Stimulated activated CD4-positive, alpha-beta T cell treated with anti-CD3 and anti-CD28 coated beads, Interleukin-15, amount 100 ng/mL, for 1 hour (primary cell): ENCODE measurements around the gene SLC12A2.

Experiments used
- DNase-seq, 2 donors: peaks; one replicate each; pipeline ENCODE4 v3.0.0-alpha.2; 2020; ENCODE audit warnings: low read depth in 1 of 2, low spot score in 1 of 2

SLC12A2 gene

DNA sequence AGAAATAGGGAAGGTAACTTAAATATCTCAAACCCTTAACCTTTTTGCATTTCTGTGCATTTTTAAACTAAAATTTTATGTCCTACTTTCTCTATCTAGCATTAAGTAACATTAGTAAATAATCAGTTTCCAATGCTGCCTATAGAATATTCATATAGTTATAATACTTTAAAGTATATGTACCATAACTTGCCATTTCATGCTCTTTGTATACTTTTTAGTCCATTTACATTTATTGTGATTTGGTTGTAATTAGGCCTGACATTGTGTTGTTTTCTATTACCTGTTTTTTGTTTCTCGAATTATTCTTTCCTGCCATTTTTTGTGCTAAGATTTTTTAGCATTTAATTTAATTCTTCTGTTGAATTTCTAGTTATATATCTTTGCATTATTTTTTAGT lies 13.7 kb downstream of the SLC12A2 start:
- DNase-seq = no peak

DNA sequence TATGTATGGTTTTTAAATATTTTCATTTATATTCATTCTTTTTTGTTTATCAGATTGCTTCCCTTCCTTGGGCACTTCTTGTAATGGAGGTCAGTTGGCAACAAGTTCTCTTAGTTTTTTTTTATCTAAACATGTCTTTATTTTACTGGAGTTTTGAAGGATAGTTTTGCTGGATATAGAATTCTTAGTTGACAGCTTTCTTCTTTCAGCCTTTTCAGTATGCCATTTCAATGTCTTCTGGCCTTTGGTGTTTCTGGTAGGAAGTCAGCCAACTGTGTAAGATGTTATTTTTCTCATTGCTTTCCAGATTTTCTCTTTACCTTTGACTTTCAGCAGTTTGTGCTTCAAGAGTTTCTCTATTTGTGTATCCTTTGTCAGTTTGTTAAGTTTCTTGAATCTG lies 14.2 kb downstream of the SLC12A2 start:
- DNase-seq = no peak

DNA sequence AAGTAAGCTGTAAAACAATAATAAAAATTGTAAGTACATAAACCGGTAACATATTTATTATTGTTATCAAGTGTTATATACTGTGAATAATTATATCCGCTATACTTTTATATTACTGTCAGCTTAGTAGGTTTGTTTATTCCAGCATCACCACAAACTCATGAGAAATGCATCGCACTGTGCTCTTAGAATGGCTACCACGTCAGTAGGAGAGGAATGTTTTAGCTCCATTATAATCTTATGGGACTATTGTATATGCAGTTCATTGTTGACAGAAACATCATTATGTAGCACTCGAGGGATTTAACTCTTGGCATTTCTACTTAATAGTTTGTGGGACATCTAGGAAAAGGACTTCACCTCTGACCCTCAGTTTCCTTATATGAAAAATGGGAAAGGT lies 16.4 kb downstream of the SLC12A2 start:
- no peak for DNase-seq

DNA sequence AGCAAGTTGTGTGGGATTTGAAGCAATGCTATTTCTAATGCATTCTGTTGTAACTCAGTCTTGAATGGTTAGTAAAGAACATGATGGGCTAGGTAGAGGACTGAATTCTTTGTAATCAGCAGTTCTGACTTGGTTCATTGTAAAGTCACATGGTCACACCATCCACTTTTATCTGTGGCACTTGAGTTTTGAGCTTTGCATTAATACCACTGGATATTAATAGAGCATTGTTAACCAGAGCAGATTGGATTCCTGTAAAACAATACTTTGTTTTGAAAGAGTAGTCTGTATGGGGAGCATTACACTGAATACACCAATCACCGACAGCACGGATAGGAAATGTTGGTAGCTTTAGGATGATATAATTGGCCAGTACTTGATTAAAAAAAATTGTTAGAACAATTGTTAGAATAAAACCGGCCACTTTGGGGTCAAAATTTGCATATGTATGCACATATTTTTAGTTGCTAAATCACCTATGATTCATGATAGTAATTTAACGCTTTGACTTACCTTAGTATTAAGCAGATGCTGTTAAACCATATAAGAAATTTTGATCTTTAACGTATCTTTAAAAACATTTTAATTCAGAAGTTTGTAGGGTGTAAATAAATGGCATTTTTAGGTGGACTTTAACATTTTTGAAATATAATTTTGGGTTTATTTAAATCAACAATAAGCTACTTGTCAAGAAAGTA lies 17.4 kb downstream of the SLC12A2 start:
- DNase-seq = no peak

DNA sequence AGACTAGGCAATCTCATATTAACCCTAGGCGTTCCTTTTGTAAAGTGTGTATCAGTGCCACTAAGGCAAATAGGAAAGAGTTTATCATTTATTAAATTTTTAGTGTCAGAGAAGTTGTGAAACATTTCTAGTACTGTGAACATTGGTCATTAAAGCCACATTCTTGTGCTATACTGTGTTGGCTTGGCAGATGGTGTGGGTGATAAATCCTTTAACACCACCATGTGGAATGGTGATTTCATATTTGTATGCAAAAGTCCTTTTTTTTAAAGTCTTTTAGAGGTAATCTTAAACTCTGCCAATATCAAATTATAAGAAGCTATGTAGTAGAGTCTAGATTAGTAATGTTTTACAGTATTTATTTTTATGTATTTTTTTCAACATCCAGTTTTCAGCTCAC lies 18.1 kb downstream of the SLC12A2 start:
- no peak for DNase-seq

DNA sequence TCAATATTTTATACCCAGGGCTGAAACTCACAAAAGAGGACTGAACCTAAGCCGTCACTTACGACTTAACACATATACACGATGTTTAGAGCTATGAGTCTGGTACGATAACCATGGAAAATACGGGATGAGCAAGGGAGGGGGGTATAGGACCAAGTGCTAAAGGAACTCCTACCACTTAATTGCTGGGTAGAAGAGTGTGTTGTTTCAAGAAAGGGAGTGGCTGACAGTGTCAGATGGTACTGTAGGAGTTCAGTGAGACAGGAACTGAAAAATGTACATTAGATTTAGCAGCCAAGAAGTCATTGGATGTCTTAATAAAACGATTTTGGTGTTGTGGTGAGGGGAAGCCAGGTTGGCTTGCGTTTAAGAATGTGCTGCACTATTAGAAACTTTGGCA lies 21.6 kb downstream of the SLC12A2 start:
- DNase-seq = no peak

DNA sequence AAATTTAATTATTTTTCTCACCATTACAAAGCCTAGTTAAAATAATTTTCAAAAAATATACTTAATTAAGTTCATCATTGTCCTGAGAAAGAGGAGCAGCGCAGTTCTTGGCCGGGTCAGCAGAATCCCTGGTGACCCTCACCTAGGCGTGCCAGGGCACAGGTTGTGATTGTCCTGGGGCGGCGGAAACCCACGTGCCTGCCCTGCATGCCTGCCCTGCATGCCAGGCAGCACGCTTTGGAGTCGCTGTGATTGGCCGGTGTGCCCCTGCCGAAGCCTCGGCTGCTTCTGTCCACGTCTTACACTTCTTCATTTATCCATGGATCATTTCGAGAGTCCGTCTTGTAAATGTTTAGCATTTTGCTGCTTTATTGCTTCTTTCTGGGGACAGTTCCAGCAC lies 25.6 kb downstream of the SLC12A2 start:
- no peak for DNase-seq

DNA sequence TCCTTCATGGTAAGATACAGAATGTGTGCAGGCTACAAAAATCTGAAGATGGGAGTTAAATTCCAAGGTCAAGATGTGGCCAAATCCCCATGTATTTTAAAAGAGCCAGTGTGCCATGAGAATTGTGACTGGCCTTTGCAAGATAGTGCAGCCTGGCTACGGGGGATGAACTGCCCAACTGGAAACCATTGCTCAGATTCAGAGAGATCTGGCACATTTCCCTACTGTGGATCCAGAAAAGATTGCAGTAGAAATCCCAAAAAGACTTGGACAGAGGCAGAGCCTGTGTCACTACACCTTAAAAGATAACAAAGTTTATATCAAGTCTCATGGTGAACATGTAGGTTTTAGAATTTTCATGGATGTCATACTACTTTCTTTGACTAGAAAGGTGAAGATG lies 26.2 kb downstream of the SLC12A2 start:
- DNase-seq = no peak

DNA sequence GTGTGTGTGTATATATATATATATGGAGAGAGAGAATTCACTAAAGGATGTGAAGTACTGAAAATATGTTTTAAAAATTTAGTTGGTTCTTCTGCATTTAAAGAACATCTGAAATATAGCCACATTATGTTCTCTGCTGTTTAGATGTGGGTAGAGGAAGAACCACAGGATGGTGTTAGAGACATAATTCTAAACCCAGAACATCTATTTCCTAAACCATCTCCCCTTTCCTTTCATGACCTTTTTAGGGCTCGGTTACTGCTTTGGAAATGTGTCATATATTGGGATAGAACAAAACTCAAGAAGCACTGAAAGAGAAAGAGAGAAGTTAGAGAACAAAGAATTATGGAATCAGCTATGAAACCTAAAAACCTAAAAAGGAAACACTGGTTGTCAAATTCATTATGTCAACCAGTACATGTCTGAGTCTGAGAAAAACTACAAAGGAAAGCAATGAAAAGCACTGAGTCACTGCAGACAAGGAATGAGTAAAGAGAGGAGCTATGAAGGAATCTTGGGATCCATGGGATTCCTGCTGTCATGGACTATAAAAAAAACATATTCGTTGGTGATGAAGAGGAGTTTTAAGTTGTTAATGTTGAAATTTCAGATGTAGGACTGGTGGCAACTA lies 28.4 kb downstream of the SLC12A2 start:
- DNase-seq = no peak

DNA sequence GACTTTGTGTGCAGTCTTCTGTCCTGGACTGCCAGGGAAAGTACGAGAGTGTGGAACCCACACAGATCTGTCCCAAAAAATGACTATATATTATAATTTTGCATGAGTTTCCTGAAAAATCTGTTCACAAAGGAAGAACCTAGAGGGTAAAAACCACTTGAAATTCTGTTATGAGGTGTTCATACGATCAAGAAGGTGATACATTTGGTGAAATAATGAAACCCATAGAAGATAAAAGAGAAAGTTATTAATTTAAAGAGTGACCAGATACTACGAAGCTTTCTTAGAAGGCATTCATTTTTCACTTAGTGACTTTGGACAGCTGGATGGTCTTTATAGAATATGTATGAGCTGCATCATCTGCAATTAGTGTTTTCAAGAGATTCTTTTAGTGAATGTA lies 32.9 kb downstream of the SLC12A2 start:
- DNase-seq = no peak

DNA sequence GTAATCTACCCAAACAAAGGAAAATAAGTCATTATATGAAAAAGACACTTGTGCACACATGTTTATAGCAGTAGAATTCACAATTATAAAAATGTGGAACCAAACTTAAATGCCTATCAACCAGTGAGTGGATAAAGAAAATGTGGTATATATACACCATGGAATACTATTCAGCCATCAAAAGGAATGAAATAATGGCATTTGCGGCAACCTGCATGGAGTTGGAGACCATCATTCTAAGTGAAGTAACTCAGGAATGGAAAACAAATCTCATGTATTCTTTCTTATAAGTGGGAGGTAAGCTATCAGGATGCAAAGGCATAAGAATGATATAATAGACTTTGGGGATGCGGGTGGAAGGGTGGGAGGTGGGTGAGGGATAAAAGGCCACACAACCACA lies 34.6 kb downstream of the SLC12A2 start:
- DNase-seq = no peak

DNA sequence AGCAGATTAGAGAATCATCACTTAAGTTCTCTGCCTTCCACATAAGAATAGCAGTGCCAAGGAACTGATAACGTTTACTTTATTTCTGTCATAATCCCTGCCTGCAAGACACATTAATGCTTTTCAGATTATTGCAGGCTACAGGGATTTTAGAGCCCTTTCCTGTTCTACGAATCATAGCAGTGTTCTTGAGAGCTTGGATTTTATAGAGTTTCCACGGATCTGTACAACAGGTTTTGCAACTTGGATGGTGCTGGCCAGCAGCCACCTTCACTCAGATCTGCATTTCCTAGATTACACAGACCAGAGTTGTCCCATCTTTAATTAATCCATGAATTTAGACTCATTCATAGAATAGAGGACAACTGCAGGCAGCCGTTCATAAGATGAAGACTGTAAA lies 38.1 kb downstream of the SLC12A2 start:
- DNase-seq = no peak

DNA sequence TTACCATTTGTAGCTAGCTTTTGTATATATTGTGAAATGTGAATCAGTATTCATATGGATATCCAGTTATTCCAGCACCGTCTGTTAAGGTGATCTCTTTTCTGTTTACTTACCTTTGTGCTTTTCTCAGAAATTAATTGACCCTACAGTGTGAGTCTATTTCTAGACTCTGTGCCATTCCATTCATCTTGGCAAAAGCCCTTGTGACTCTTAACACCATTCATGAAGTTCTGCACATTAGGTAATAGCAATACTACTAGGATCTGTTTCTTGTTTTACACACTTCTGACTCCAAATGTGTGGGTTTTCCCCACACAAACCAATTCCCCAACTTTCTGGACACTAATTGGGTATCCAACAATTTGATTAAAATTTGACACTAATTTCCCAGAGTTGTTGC lies 40.4 kb downstream of the SLC12A2 start:
- no peak for DNase-seq

DNA sequence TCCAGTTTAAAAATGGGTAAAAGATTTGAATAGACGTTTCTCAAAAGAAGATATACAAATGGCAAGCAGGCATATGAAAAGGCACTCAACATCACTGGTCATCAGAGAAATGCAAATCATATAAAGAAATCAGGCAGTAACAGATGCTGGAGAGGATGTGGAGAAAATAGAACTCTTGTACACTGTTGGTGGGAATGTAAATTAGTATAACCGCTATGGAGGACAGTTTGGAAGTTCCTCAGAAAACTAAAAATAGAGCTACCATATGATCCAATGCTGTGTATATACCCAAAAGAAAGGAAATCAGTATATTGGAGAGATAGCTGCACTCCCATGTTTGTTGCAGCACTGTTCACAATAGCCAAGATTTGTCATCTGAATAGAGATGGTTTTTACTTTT lies 42.7 kb downstream of the SLC12A2 start:
- DNase-seq = no peak

DNA sequence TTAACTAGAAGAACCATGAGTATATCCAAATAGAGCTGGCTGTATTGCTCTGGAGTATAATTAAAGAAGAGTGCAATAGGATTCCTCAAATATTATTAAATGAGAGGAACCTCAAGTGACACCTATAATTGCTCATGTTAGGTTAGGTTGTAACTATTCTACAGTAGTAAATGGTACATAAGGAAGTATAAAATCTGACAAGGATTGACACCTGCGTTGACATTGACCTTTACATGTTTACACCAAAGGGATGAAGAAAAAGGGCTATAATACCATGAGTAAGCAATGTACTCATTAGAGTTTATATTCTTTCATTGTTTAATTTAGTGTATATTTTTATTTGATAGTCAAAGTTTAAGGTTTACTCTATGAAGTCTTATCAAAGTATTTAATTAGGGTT lies 48.9 kb downstream of the SLC12A2 start:
- DNase-seq = no peak

DNA sequence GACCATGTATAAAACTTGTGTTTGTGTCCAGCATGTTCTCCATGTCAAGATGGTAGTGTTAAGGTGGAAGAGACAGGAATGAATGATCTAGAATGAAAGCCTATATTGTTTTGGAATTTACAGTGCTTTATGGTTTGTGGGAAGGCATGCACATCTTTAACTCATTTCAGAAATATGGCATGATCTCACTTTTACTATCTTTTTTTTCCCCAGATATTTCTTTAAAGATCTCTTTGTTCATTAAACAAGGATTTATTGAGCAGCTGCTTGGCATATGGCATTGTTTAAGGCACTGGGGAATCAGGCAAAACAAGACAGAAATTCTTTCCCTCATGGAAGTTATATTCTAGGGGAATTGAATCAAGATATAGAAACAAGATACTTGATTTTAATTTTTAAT lies 51.7 kb downstream of the SLC12A2 start:
- DNase-seq = no peak

DNA sequence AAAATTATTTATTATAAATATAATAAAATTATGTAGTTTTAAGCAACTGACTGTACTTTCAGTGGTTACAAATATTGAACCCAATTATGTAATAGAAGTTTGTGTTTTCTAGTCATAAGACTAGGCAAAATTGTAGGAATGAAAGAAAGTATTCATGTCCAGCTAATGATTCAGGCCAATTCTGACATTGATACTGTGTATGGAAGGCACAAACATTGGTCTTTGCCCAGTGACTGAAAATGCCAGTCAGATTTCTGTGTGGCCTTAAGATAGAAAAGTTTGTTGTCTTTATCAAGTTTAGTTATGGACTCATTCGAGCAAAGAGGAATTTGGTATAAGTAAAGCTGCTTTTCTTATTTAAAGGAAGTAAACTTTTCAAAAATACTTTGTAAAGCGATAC lies 60.3 kb downstream of the SLC12A2 start:
- DNase-seq = no peak

DNA sequence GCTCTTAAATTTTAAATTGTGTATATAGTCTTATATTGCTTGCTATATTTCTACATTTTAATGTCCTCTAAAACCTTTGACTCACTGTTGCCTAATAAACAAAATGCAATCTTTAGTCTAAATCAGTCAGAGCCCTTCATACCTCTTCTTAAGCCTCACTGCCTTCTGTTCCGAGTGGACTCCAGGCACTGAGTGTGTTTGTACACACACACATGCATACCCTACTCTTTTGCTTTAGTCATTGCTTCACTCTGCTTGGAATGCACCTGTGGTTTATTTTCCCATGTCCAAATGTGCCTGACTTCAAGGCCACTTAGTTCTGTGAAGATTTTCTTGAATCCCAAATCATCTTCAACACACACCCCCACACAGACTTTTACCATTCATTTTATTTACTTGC lies 60.9 kb downstream of the SLC12A2 start:
- DNase-seq = no peak

DNA sequence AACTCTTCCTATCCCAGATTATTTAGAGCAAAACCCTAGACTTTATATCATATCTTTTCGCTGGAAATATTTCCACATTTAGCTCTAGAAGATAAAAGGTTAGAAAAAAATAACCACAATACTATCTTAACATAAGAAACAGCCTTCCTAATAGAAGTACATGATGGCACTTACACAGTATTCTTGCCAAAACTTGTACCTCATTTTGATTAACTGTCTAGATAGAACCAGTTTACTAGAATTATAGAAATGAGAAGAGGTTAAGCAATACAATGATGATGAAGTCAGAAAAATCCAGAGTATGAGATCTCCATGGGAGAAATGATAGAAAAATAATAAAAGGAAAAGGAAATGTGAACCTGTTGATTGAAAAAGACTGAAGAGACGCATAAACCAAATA lies 63.1 kb downstream of the SLC12A2 start:
- no peak for DNase-seq

DNA sequence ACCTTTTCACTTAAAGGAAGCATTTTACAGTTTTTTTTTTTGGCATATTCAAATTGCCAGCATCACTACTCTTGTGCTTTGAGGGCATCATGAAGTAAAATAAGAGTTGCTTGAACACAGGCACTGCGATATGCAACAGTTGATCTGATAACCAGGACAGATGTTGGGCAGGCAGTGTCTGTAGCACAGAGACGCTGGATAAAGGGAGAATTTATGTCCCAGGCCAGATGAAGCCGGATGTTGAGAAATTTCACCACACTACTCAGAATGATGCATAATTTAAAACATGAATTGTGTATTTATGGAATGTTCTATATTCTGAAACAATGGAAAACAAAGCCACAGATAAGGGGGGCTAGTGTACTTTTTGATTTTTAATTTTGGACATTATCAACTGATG lies 71.4 kb downstream of the SLC12A2 start:
- DNase-seq = no peak

DNA sequence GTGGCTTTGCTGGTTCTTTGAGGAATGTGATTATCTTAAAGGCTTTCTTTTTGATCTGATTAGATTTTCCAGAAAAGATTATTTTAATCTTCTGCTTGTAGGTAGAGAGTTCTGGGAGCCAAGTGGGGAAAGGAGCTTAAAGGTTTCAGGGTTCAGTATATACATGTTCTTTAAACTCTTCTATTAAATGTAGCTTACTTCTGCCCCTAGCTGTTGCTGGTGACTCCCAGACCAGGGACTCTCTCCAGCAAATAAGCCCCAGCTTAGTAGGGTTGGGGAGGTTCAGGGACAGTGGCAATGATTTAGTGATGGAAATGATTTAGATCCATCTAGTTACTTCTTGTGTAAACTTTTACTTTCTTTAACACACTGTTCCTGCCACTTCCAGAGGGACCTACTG lies 72.2 kb downstream of the SLC12A2 start:
- no peak for DNase-seq

DNA sequence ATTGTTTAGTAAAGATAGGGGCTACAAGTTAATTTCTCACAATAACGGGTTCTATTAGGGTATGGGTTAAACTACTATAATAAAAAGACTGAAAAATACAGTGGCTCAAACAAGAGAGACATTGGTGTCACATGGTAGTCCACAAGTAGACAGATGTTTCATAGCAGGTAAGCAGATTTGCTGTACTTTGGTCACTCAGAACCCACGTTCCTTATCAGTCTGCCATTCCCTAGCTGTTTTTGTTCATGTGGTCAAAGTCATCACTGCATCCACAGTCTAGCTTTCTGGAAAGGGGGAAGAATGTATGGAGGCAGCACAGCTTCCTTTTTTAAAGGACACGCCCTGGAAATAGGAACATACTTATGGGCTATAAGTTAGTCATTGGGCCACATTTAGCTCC lies 73.0 kb downstream of the SLC12A2 start:
- DNase-seq = no peak

DNA sequence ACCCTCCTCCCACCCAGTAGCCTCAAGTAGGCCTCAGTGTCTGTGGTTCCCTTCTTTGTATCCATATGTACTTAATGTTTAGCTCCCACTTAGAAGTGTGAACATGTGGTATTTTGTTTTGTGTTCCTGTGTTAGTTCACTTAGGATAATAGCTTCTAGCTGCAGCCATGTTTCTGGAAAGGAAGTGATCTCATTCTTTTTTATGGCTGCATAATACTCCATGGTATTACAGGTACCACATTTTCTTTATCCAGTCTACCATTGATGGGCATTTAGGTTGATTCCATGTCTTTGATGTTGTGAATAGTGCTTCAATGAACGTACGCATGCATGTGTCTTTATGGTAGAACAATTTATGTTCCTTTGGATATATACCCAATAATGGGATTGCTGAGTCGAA lies 74.8 kb downstream of the SLC12A2 start:
- DNase-seq = no peak
